T-helper 1 cell treated with Interleukin-12 subunit alpha and Interleukin-12 subunit beta and Interleukin-4 antibody, amounts not matched to agents 30 μg/mL and 1 μg/mL, for 36 hours (primary cell): Measurements from ENCODE around the gene CACNA1F.
A peak's percentile ranks its signal among the peaks of the same experiment; 100 is the strongest.
"Not testable (repeated sequence)": the region's sequence is repeated elsewhere in the genome, so short reads cannot be mapped to it uniquely, and the experiment has no call there.

Source experiments
- H3K27ac Mint-ChIP-seq: one replicate; pipeline ENCODE4 v1.8.0; 2021; ENCODE audit warnings: mild to moderate bottlenecking, mixed read lengths
- H3K27me3 Mint-ChIP-seq: one replicate; pipeline ENCODE4 v1.8.0; 2021; ENCODE audit warnings: low read depth, mixed read lengths
- H3K36me3 Mint-ChIP-seq: one replicate; pipeline ENCODE4 v1.8.0; 2021; ENCODE audit warnings: low read depth, mixed read lengths
- H3K4me1 Mint-ChIP-seq: one replicate; pipeline ENCODE4 v1.8.0; 2021; ENCODE audit warnings: low read depth, mixed read lengths
- H3K4me3 Mint-ChIP-seq: one replicate; pipeline ENCODE4 v1.8.0; 2021; ENCODE audit warnings: mild to moderate bottlenecking, moderate library complexity, mixed read lengths
- H3K9me3 Mint-ChIP-seq: one replicate; pipeline ENCODE4 v1.8.0; 2021; ENCODE audit warnings: mixed read lengths

CACNA1F gene

DNA sequence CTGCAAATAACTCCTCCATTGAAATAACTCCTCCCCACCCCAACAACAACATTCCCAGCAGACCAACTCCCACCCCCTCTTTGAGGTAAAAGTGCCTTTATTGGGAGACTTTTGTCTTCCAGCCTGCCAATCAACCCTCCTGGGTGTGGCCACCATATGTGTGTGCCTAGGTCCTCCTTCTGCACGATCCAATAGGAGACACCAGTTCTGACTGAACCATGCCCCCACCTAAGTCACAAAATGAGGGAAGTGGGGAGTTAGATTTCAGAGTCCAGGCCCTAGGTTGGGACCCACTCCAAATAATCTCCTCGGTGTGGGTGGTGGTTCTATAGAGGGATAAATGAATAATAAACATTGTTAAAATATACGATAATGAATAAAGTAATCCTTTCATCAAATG is 58.4 kb downstream of the CACNA1F start:
- Mint-ChIP-seq H3K27ac (peak overlapping the region; percentile 20), H3K27me3 (no peaks in the 10 kb centered on the region), H3K36me3 (peaks cover 25% of the 10 kb centered on the region), H3K9me3 (no peaks in the 10 kb centered on the region), H3K4me3 (peak overlapping the region; percentile 26), H3K4me1 (peaks cover 21% of the 10 kb centered on the region)

GRCh38 chrX:49173544-49173943 is 59.6 kb downstream of the CACNA1F start:
- peak overlapping the region; percentile 59 for H3K27ac Mint-ChIP-seq
- peaks cover 19% of the 10 kb centered on the region for H3K36me3 Mint-ChIP-seq
- H3K4me3 Mint-ChIP-seq, H3K9me3 Mint-ChIP-seq, H3K27me3 Mint-ChIP-seq: not testable (repeated sequence)
- H3K4me1 Mint-ChIP-seq, result peaks cover 21% of the 10 kb centered on the region

DNA sequence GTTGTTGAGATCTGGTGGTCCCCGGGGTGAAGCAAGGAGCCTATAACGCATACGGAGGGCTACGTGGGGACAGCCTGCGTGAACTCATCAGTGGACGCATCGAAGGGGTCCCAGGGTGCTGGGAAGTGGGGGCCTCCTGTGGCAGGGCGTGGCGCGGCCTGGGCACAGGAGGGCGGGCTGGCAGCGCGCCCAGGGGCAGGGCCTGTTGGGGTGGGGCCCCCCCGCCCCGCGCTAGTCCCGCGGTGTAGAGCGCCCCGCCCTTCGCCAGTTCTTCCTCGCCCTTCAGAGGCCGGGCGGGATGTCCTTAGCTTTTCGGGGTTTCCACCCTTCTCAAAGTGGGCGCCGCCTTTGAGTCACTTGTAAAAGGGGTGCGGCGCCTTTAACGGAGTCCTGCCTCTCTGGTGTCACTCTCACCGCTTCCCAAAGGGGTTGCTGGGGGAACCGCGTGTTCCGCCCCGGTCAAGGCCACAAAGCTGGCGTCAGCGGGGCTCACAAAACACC is 60.8 kb downstream of the CACNA1F start:
- peak overlapping the region; percentile 86 for H3K4me3 Mint-ChIP-seq
- H3K9me3 Mint-ChIP-seq, result no peaks in the 10 kb centered on the region
- H3K36me3 Mint-ChIP-seq, result peaks cover 15% of the 10 kb centered on the region
- H3K4me1 Mint-ChIP-seq, result peaks cover 22% of the 10 kb centered on the region
- H3K27ac Mint-ChIP-seq, result peak overlapping the region; percentile 75
- H3K27me3 Mint-ChIP-seq, result no peaks in the 10 kb centered on the region

GRCh38 chrX:49171752-49172279 is 61.3 kb downstream of the CACNA1F start, which contains the start of gene PLP2:
PLP2 (plus strand) TSS chrX:49171898; CDS start chrX:49172001, 103 bp downstream.
- H3K36me3 Mint-ChIP-seq, result peaks cover 15% of the 10 kb centered on the region
- H3K9me3 Mint-ChIP-seq, result no peaks in the 10 kb centered on the region
- H3K4me3 Mint-ChIP-seq, result peak within 1 kb of the TSS; percentile 86
- H3K4me1 Mint-ChIP-seq, result peaks cover 23% of the 10 kb centered on the region
- no peaks in the 10 kb centered on the region for H3K27me3 Mint-ChIP-seq
- H3K27ac Mint-ChIP-seq, result peak within 1 kb of the TSS; percentile 75

DNA sequence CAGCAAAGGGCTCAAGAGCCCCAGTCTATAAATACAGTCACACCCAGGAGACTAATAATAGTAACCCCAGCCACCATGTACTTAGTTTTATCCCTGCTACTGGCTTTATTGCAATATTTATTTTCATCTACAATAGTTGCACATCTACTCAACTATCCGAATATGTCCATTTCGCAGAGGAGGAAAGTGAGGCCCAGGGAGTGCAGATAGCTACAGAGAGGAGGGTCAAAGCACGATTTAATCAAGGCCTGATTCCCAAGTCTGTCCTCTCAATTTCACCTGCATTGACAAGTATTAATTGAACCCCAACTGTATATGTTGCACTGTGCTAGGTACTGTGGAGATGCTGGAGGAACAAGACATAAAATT is 65.4 kb downstream of the CACNA1F start:
- Mint-ChIP-seq H3K4me1 (peaks cover 26% of the 10 kb centered on the region), H3K4me3 (peak overlapping the region; percentile 80), H3K9me3 (no peaks in the 10 kb centered on the region), H3K36me3 (no peaks in the 10 kb centered on the region), H3K27me3 (no peaks in the 10 kb centered on the region), H3K27ac (peak overlapping the region; percentile 95)

- Mint-ChIP-seq H3K27me3 (no peaks in the 10 kb centered on the region), H3K36me3 (no peaks in the 10 kb centered on the region), H3K27ac (peak overlapping the region; percentile 95), H3K4me3 (peak overlapping the region; percentile 80), H3K4me1 (peaks cover 24% of the 10 kb centered on the region), H3K9me3 (no peaks in the 10 kb centered on the region)
These were observed 66.0 kb downstream of the CACNA1F start for GRCh38 chrX:49166914-49167739.

DNA sequence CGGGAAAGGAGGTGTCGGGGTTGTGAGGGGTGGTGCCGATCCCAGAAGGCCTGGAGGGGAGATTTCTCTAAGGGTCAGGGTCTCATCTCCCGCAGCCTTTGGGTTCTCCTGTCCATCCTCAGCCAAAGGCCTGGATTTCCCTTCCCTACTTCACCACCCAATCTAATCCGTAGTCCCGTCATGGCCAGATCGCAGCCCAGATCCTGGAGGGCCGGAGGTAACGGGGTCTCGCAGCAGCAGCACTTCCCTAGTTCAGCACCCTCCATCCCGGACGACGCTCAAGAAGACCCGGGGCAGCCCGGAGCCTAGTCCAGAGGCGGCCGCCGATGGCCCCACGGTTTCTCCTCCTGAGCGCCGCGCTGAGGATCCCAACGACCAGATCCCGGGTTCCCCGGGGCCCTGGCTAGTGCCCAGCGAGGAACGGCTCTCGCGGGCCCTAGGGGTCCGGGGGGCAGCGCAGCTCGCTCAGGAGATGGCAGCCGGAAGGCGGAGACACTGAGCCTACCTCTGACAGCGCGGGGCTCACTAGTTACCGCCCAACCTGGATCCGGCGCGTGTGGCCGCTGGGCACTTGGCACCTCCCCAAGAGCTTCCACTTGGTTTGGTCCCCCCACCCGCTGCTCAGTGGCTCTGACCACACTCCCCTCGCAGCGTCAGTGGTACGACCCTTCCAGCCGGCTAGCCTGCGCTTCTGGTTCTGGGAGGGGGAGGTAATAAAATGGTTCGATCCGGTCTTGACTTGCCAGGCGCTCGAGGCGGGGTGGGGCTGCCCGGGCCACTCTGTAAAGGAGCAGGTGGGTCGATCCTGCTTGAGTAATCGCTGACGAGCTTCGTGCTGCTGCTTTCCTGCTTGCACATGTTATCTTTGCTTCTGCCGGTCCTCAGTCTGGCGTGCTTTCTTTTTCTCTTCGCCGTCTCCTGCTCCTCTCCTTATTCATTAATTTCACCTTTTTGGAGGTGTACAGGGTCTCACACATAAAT is 66.9 kb downstream of the CACNA1F start:
- Mint-ChIP-seq H3K9me3 (no peaks in the 10 kb centered on the region), H3K36me3 (no peaks in the 10 kb centered on the region), H3K4me3 (peak overlapping the region; percentile 80), H3K4me1 (peaks cover 24% of the 10 kb centered on the region), H3K27ac (peak overlapping the region; percentile 95), H3K27me3 (no peaks in the 10 kb centered on the region)

GRCh38 chrX:49164589-49165360 is 68.4 kb downstream of the CACNA1F start:
- Mint-ChIP-seq H3K4me1 (peaks cover 24% of the 10 kb centered on the region), H3K4me3 (peak overlapping the region; percentile 78), H3K27me3 (no peaks in the 10 kb centered on the region), H3K27ac (peak overlapping the region; percentile 83), H3K9me3 (no peaks in the 10 kb centered on the region), H3K36me3 (no peaks in the 10 kb centered on the region)

DNA sequence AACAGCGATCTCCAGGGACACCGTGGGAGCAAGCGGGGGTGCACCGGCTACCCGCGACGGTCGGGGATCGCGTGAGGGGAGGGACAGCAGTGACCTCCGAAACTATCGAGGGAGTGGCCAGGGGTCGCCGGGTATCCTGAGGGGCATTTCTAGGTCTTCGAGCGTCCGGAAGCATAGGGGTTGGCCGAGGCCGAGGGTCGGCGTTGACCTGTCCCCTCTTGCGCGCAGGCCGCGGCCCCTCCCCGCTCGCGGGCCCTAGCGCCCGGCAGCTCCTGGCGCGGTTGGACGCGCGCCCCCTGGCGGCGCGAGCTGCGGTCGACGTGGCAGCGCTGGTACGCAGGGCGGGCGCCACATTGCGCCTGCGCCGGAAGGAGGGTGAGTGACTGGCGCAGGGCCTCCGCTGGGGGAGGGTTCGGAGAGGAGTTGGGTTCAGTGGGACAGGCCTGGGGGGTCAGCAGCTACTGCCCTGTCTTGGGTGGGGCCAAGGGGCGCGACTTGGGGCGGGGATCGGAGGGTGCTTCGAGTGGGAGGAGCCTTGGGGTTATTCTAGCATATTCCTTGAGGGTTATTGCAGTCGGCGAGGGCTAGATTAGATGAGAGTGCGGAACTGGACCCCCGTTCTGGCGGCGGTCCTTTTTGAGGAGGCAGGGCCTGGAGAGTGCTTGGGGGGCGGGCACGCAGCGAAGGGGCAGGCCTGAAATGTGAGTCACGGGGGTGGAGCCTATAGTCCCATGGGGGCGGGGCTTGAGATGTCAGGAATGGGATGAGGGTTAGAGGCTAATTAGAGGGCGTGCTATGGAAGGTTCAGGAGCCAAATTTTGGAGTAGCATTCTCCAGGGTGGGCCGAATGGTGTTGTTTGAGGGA is 69.4 kb downstream of the CACNA1F start:
- H3K4me3 Mint-ChIP-seq, result peak overlapping the region; percentile 78
- H3K36me3 Mint-ChIP-seq, result no peaks in the 10 kb centered on the region
- H3K9me3 Mint-ChIP-seq, result no peaks in the 10 kb centered on the region
- H3K27ac Mint-ChIP-seq, result peak overlapping the region; percentile 83
- peaks cover 22% of the 10 kb centered on the region for H3K4me1 Mint-ChIP-seq
- no peaks in the 10 kb centered on the region for H3K27me3 Mint-ChIP-seq

DNA sequence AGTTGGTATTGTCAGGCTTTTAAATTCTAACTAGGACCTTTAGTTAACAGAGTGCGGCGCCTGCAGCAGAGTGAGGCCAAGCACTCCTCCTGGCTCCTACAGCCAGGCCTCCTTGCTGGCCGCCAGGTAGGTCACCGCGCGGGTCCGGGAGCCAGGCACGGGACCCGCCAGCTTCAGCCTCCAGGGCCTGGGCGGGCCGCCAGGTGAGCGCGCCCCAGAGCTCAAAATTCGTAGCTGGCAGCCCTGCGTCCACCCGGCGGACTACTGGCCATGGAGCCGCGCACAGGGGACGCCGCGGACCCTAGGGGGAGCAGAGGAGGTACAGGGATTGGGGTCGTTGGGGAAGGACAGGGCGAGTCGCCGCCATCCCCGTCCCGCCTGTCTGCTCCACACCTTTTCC is 70.5 kb downstream of the CACNA1F start, which contains the start of gene MAGIX:
MAGIX (plus strand) TSS at position 139 of the 400 bp plus-strand sequence; CDS start at position 271, 132 bp downstream.
- no peaks in the 10 kb centered on the region for H3K36me3 Mint-ChIP-seq
- H3K4me1 Mint-ChIP-seq, result peaks cover 20% of the 10 kb centered on the region
- H3K27me3 Mint-ChIP-seq, result no peaks in the 10 kb centered on the region
- peak within 1 kb of the TSS; percentile 55 for H3K27ac Mint-ChIP-seq
- H3K9me3 Mint-ChIP-seq, result no peaks in the 10 kb centered on the region
- H3K4me3 Mint-ChIP-seq, result peak within 1 kb of the TSS; percentile 63

- H3K27me3 Mint-ChIP-seq, result no peaks in the 10 kb centered on the region
- no peaks in the 10 kb centered on the region for H3K36me3 Mint-ChIP-seq
- no peak overlapping the region for H3K27ac Mint-ChIP-seq
- peaks cover 13% of the 10 kb centered on the region for H3K4me1 Mint-ChIP-seq
- no peaks in the 10 kb centered on the region for H3K9me3 Mint-ChIP-seq
- H3K4me3 Mint-ChIP-seq, result no peak overlapping the region
These were observed 71.5 kb downstream of the CACNA1F start for GRCh38 chrX:49161632-49162031.

DNA sequence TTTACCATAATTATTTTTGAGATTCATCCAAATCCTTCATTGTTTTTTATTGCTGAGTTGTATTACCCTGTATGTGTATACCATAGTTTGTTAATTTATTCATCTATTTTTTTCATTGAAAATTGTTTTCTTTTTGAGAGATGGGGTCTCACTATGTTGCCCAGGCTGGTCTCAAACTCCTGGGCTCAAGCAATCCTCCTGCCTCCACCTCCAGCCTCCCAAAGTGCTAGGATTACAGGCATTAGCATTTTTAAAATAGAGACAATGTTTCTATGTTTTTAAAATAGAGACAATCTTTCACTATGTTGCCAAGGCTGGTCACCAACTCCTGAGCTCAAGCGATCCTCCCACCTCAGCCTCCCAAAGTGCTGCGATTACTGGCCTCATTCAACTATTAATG is 72.2 kb downstream of the CACNA1F start:
- Mint-ChIP-seq H3K36me3 (no peaks in the 10 kb centered on the region), H3K27ac (no peak overlapping the region), H3K4me3 (no peak overlapping the region), H3K9me3 (no peaks in the 10 kb centered on the region), H3K4me1 (peaks cover 10% of the 10 kb centered on the region), H3K27me3 (no peaks in the 10 kb centered on the region)

DNA sequence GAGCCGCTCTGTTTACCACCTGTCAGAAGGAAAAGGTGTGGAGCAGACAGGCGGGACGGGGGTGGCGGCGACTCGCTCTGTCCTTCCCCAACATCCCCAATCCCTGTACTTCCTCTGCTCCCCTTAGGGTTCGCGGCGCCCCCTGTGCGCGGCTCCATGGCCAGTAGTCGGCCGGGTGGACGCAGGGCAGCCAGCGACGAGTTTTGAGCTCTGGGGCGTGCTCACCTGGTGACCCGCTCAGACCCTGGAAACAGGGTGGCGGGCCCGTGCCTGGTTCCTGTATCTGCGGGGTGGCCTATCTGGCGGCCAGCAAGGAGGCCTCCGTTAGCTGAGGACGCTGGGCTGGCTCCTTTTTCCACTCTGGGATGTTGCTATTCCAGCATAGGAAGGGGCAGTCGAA is 75.9 kb downstream of the CACNA1F start:
- no peaks in the 10 kb centered on the region for H3K36me3 Mint-ChIP-seq
- no peaks in the 10 kb centered on the region for H3K27me3 Mint-ChIP-seq
- H3K27ac Mint-ChIP-seq, result no peak overlapping the region
- H3K4me1 Mint-ChIP-seq, result peaks cover 14% of the 10 kb centered on the region
- no peak overlapping the region for H3K4me3 Mint-ChIP-seq
- no peaks in the 10 kb centered on the region for H3K9me3 Mint-ChIP-seq
